HEK293T (cell line): ENCODE results near the gene TRAPPC11.

Source experiments
- ARNT ChIP-seq: fragments of 450-650 bp; IDR thresholded peaks from 2 replicates; pipeline ENCODE4 v1.6.1; 2017; ENCODE audit warnings: mild to moderate bottlenecking
- BHLHE40 ChIP-seq: fragments of 450-650 bp; IDR thresholded peaks from 2 replicates; pipeline ENCODE4 v1.6.1; 2016; ENCODE audit warnings: mild to moderate bottlenecking, moderate library complexity, borderline replicate concordance
- ELF4 ChIP-seq: fragments of 450-650 bp; IDR thresholded peaks from 2 replicates; pipeline ENCODE4 v1.6.1; 2017; ENCODE audit warnings: antibody characterized with exemption
- FOXA1 ChIP-seq: fragments of 450-650 bp; IDR thresholded peaks from 2 replicates; pipeline ENCODE4 v1.6.1; 2016; ENCODE audit warnings: mild to moderate bottlenecking
- FOXM1 ChIP-seq: fragments of 450-650 bp; IDR thresholded peaks from 2 replicates; pipeline ENCODE4 v1.6.1; 2017; ENCODE audit warnings: mild to moderate bottlenecking, borderline replicate concordance
- HDGF ChIP-seq: fragments of 450-650 bp; IDR thresholded peaks from 2 replicates; pipeline ENCODE4 v1.6.1; 2017; ENCODE audit warnings: antibody characterized with exemption, borderline replicate concordance
- L3MBTL2 ChIP-seq: fragments of 450-650 bp; conservative IDR thresholded peaks from 2 replicates; pipeline ENCODE4 v1.6.1; 2016; ENCODE audit warnings: mild to moderate bottlenecking
- NFRKB ChIP-seq: fragments of 450-650 bp; IDR thresholded peaks from 2 replicates; pipeline ENCODE4 v1.6.1; 2016; ENCODE audit warnings: mild to moderate bottlenecking, moderate library complexity
- SP1 ChIP-seq: fragments of 450-650 bp; IDR thresholded peaks from 2 replicates; pipeline ENCODE4 v1.6.1; 2017
- SUZ12 ChIP-seq: fragments of 450-650 bp; IDR thresholded peaks from 2 replicates; pipeline ENCODE4 v1.6.1; 2016; ENCODE audit warnings: mild to moderate bottlenecking
- TARDBP ChIP-seq: fragments of 450-650 bp; IDR thresholded peaks from 2 replicates; pipeline ENCODE4 v1.6.1; 2016
- ZNF384 ChIP-seq: fragments of 450-650 bp; IDR thresholded peaks from 2 replicates; pipeline ENCODE4 v1.6.1; 2016
- TF ChIP-seq, protein P1 (sequence below): fragments of 450-650 bp; IDR thresholded peaks from 2 replicates; pipeline ENCODE4 v1.6.1; 2016

DNA sequence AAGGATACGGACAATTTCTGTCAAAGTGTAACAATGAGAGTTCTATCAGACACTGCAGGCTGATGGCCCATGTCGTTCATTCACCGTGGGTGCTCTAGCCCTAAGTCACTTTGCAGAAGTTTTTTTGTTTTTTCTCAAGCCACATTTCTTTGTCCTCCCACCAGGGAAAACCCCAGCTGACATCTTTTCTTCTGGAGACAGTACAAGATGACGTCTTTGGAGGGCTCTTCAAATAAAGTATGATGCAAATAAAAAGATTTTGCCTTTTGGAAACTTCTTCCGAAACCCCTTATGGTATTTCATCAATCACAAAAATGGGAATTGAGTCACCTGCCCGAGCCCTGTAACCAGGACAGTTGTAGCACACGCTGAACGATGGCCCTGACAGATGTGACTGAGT lies 73.2 kb downstream of the TRAPPC11 start:
- TF ChIP-seq ZNF384, result no peak
- no peak for TF ChIP-seq BHLHE40
- TF ChIP-seq ARNT, result no peak
- no peak for TF ChIP-seq ELF4
- TF ChIP-seq TARDBP, result no peak
- no peak for TF ChIP-seq SP1
- TF ChIP-seq FOXA1, result no peak
- TF ChIP-seq SUZ12, result no peak
- no peak for TF ChIP-seq L3MBTL2
- TF ChIP-seq FOXM1, result no peak
- TF ChIP-seq, protein P1, sequence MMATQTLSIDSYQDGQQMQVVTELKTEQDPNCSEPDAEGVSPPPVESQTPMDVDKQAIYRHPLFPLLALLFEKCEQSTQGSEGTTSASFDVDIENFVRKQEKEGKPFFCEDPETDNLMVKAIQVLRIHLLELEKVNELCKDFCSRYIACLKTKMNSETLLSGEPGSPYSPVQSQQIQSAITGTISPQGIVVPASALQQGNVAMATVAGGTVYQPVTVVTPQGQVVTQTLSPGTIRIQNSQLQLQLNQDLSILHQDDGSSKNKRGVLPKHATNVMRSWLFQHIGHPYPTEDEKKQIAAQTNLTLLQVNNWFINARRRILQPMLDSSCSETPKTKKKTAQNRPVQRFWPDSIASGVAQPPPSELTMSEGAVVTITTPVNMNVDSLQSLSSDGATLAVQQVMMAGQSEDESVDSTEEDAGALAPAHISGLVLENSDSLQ, result no peak
- no peak for TF ChIP-seq NFRKB
- no peak for TF ChIP-seq HDGF
